ENCODE measurements around the gene RAB7A. TPM values are rescaled to one million over a fixed set of nuclear protein-coding genes. Genes with fewer than 3 reads are reported as not detected.
"Not testable (repeated sequence)": the region's sequence is repeated elsewhere in the genome, so short reads cannot be mapped to it uniquely, and the experiment has no call there.

Gene RAB7A
- total RNA-seq, 1 donor from 2014 or later, result 257 TPM

DNA sequence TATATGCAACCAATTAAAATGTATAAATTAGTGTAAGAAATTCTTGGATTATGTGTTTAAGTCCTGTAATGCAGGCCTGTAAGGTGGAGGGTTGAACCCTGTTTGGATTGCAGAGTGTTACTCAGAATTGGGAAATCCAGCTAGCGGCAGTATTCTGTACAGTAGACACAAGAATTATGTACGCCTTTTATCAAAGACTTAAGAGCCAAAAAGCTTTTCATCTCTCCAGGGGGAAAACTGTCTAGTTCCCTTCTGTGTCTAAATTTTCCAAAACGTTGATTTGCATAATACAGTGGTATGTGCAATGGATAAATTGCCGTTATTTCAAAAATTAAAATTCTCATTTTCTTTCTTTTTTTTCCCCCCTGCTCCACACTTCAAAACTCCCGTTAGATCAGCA, 88.1 kb downstream of the RAB7A start:
- intact Hi-C loops (cut with micrococcal nuclease), result no loop called here

DNA sequence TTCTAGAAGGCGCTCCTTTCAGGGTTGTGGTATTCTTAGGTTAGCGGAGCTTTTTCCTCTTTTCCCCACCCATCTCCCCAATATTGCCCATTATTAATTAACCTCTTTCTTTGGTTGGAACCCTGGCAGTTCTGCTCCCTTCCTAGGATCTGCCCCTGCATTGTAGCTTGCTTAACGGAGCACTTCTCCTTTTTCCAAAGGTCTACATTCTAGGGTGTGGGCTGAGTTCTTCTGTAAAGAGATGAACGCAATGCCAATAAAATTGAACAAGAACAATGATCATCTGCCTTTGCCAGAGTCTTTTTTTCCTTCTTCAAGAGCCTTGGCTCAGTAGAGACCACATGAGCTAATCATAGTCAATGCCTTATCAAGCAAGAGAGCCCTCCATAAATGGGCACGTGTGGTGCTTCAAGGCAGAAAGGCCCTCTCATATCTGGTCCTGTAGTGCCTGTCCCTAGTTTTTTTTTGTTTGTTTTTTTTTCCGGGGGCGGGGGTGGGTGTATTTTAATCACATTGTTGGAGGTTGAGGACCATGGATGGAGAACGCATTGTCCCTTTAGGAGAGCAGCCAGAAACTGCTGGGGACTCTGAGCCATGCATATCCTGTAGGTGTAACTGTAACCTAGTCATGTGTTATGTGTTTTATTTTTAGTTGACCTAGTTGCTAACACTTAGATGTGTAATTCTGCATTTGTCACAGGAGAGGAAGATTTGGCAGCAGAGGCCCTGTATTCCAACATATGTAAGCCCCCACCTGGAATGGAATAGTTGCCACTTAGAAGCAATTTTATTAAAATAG, 88.7 kb downstream of the RAB7A start:
- intact Hi-C loops (cut with micrococcal nuclease), result no loop called here

GRCh38 chr3:128815318-128816064, 89.5 kb downstream of the RAB7A start:
- intact Hi-C loops (cut with micrococcal nuclease), result no loop called here

DNA sequence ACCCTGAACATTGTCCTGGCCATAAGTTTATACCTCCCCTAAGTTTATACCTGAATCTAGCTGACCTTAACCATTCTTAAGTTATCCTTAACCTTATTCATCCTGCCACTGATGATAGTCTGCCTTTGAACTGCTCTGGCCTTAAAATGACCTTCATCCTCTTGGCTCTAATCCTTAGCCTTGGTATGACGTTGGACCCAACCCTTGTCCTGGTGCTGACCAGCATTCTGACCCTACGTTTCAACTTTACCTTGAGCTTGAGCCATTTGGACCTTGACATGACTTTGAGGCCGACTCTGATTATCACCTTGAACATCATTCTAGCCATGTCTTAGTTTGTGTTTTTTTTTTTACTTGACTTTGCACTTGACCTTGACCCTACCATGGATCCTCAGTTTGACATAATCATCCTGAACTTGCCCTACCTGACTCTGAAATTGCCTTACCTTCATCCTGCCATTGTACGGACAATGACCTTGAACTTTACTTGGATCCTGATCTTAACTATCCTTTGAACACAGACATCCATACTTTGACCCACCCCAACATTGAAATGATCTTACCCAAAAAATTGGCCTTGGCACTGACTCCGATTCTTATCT, 92.3 kb downstream of the RAB7A start:
- intact Hi-C loops (cut with micrococcal nuclease), result no loop called here

GRCh38 chr3:128820252-128820839, 94.4 kb downstream of the RAB7A start:
- intact Hi-C loops (cut with micrococcal nuclease), result no loop called here

- intact Hi-C loops (cut with micrococcal nuclease), result no loop called here
These were observed 97.0 kb downstream of the RAB7A start for GRCh38 chr3:128823008-128823407.

GRCh38 chr3:128823631-128824030, 97.6 kb downstream of the RAB7A start:
- intact Hi-C loops (cut with micrococcal nuclease), result no loop called here

DNA sequence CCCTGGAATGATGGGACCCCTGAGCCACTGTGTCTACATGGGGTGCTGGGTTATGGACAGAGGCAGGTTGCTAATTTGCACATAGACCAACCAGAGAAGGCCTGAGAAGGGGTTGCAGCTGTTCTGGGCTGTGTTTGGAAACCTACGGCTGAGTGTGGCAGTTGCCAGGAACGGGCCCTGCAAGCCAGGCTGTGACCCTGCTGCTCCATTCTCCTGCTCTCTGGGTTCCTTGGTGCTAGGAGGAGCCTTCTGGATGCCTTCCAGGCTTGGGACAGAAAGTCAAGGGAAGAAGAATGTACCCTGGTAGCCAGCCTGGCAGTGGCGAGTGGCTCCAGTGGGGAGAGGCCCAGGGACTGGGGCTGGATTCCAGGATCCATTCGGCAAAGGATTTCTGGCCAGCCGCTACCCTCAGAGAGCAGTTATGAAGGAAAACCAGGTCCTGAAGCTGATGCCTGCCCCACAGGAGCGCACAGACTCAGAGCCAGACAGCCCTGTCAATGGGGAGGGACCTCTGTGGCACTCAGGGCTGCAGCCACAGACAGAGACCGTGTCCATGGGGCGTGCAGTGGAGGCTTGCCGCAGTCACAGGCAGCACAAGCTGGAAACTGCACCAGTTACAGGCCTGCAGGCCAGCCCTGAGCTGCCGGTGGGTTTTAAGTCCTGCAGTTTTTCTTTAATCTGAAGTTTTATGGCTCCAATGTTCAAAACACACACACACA, 98.3 kb downstream of the RAB7A start:
- intact Hi-C loops (cut with micrococcal nuclease), result no loop called here

DNA sequence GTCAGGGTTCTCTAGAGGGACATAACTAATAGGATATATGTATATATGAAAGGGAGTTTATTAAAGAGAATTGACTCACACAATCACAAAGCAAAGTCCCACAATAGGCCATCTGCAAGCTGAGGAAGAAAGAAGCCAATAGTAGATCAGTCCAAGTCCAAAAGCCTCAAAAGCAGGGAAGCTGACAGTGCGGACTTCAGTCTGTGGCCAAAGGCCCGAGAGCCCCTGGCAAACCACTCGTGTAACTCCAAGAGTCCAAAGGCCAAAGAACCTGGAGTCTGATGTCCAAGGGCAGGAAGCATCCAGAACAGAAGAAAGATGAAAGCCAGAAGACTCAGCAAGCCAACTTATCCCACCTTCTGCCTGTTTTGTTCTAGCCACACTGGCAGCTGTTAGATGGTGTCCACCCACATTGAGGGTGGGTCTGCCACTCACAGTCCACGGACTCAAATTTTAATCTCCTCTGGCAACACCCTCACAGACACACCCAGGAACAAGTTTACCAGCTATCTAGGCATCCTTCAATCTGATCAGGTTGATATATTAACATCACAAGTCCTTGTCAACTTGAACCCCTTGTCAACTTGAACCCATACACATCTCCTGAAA, 99.2 kb downstream of the RAB7A start:
- intact Hi-C loops (cut with micrococcal nuclease), result no loop called here

GRCh38 chr3:128829087-128829486, 103.1 kb downstream of the RAB7A start:
- intact Hi-C loops (cut with micrococcal nuclease), result not testable (repeated sequence)

DNA sequence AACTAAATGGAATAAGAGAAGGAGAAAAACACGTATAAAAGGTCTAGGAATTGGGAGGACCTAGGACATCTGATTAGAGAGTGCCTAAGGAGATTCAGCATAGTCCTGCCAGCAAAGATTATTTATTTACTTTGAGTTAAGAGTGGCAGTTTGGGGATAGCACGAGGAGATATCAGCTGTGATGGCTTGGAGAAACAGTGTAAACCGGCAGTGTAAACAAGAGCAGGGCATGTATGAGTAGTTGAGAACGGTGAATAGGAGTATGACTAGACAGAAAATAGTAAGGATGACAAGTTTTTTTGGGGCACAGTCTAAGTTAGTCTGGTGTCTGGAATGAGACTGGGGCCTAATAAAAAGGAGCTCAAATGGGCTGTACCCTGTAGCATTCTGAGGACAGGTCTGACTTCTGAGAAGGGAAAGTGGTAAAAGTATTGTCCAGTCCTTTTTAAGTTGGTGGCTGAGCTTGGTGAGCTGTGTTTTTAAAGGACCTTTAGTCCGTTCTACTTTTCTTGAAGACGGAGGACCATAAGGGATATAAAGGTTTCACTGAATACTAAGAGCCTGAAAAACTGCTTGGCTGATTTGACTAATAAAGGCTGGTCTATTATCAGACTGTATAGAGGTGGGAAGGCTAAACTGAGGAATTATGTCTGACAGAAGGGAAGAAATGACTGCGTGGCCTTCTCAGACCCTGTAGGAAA, 104.1 kb downstream of the RAB7A start:
- intact Hi-C loops (cut with micrococcal nuclease), result not testable (repeated sequence)

DNA sequence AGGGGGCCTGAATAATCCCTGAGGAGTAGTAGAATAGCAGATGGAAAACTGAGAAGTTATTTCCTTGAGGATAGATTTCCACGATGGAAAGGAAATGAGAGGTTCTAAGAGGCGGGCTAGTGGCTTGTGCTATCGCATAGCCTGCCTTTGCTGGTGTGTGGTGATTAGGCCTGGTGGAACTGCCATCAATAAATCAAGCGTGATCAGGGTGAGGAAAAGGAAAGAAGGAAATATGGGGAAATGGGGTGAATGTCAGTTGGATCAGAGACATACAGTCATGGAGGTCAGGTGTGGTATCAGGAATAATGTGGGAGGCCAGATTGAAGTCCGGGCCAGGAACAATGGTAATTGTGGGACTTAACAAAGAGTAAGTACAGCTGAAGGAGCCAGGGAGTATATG, 104.8 kb downstream of the RAB7A start:
- intact Hi-C loops (cut with micrococcal nuclease), result not testable (repeated sequence)

DNA sequence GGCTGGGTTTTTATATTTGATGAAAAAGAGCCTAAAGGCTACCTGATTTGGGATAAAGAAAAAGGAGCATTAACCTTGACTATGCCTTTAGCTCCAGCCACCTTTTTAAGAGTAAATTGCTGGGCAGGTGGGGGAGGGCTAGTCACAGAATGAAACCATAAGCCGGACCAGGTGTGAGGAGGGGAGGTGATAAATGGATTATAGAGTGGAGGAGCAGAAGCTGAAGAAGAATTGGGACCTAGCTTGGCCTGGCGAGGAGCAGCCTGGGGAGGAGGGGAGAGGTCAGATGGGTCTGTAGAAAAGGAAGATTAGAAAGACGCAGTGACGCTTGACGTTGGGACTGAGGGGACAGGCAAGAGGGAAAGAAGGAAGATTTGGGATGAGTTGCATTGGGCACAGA, 107.0 kb downstream of the RAB7A start:
- intact Hi-C loops (cut with micrococcal nuclease), result not testable (repeated sequence)

DNA sequence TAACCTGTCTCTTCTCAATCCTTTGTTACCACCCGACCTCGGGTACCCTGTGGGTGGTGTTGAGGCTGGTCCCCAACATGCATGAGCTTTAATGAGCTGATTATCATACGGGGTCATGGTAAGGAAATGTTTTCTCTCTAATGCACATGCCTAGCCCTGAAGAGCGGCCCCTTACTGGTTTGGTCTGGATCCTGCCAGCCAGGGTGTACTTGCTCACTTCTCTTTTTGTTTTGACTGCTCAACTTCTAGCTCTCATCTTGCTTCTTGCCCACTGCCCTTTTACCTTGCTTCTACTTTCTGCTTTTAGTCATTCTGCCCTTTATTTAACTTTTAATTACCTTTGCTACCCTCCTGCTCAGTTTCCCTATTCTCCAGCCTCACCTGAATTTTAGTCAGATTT, 109.1 kb downstream of the RAB7A start:
- intact Hi-C loops (cut with micrococcal nuclease), result no loop called here

- intact Hi-C loops (cut with micrococcal nuclease), result no loop called here
These were observed 116.2 kb downstream of the RAB7A start for GRCh38 chr3:128841926-128842920.

- intact Hi-C loops (cut with micrococcal nuclease), result no loop called here
These were observed 118.5 kb downstream of the RAB7A start for GRCh38 chr3:128844502-128844901.

DNA sequence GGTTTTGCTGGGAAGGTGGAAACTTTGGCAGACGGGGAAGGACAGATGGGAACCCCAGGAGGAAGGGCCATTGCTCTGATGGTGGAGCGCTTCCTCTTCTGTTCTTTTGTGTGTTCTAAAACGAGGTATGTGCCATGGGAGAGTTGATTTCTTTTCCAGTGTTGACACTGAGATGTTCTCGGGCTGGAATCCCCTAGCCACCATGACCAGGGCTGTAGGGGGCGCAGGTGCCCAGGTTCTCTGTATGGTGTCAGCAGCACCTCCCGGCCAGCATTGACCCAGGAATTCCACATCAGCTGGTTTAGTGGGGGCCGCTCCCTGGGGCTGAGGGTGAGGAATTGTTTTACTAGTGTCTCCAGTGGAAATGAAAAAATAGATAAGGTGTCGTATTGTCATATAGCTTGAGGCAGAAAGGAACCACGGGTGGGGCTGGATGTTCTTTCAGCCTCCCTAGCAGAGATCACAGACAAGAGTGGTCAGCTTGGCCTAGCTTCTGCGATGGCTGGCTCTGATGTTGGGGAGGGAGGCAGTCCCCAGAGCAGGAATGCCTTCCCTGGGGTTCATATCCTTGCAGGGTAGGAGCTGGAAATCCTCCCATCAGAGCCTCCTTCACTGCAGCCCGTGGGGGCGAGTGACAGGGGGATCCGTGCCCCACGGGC, 119.3 kb downstream of the RAB7A start:
- intact Hi-C loops (cut with micrococcal nuclease), result no loop called here

GRCh38 chr3:128845778-128846485, 119.9 kb downstream of the RAB7A start:
- intact Hi-C loops (cut with micrococcal nuclease), result loop anchor here (1.0 kb wide), 7 partner anchors 33 to 229 kb away; partner anchors contain the start of genes ACAD9, RAB7A and RPN1
